SK-N-SH treated with all-trans-retinoic acid at 6 μM for 48 hours (cell line): ENCODE data around the gene RRBP1.

Experiments
- ATAC-seq: fragments of 200-7000 bp; cut with Tn5 transposase; 3 replicates; pipeline ENCODE4 v1.9.1; 2020; ENCODE audit warnings: mild to moderate bottlenecking, moderate library complexity
- BACH2 ChIP-seq: fragments of 250-450 bp; sonication (Bioruptor Pico); IDR thresholded peaks from 2 replicates; pipeline ENCODE4 v1.9.0; 2021; ENCODE audit warnings: mild to moderate bottlenecking, borderline replicate concordance
- CSDC2 ChIP-seq: fragments of 250-450 bp; sonication (Bioruptor Pico); IDR thresholded peaks from 2 replicates; pipeline ENCODE4 v1.5.0; 2020; ENCODE audit warnings: mild to moderate bottlenecking, moderate library complexity
- GLIS3 ChIP-seq: fragments of 250-450 bp; sonication (Bioruptor Pico); IDR thresholded peaks from 2 replicates; pipeline ENCODE4 v1.5.0; 2020; ENCODE audit warnings: mild to moderate bottlenecking, moderate library complexity
- ISL1 ChIP-seq: fragments of 250-450 bp; sonication (Bioruptor Pico); IDR thresholded peaks from 2 replicates; pipeline ENCODE4 v2.1.2; 2022; ENCODE audit warnings: mild to moderate bottlenecking, moderate library complexity
- PPARA ChIP-seq: fragments of 250-450 bp; sonication (Bioruptor Pico); IDR thresholded peaks from 2 replicates; pipeline ENCODE4 v1.5.0; 2020; ENCODE audit warnings: mild to moderate bottlenecking, borderline replicate concordance
- RARB ChIP-seq: fragments of 250-450 bp; sonication (Bioruptor Pico); IDR thresholded peaks from 2 replicates; pipeline ENCODE4 v1.8.0; 2021; ENCODE audit warnings: mild to moderate bottlenecking, moderate library complexity
- SNAI2 ChIP-seq: fragments of 250-450 bp; sonication (Bioruptor Pico); IDR thresholded peaks from 2 replicates; pipeline ENCODE4 v1.5.0; 2020; ENCODE audit warnings: mild to moderate bottlenecking, moderate library complexity
- TCF4 ChIP-seq: fragments of 250-450 bp; sonication (Bioruptor Pico); IDR thresholded peaks from 2 replicates; pipeline ENCODE4 v1.8.0; 2021; ENCODE audit warnings: mild to moderate bottlenecking, moderate library complexity, borderline replicate concordance
- TOX ChIP-seq: fragments of 250-450 bp; sonication (Bioruptor Pico); IDR thresholded peaks from 2 replicates; pipeline ENCODE4 v1.8.0; 2021; ENCODE audit warnings: mild to moderate bottlenecking, moderate library complexity, borderline replicate concordance
- ZC3H10 ChIP-seq: fragments of 250-450 bp; sonication (Bioruptor Pico); IDR thresholded peaks from 2 replicates; pipeline ENCODE4 v1.5.1; 2021; ENCODE audit warnings: mild to moderate bottlenecking, moderate library complexity
- ZFP3 ChIP-seq: fragments of 250-450 bp; sonication (Bioruptor Pico); IDR thresholded peaks from 2 replicates; pipeline ENCODE4 v1.5.0; 2020; ENCODE audit warnings: mild to moderate bottlenecking, moderate library complexity
- ZFP30 ChIP-seq: fragments of 450-650 bp; formaldehyde crosslinking; IDR thresholded peaks from 2 replicates; pipeline ENCODE4 v1.5.0; 2022; ENCODE audit warnings: mild to moderate bottlenecking, moderate library complexity
- ZNF565 ChIP-seq: fragments of 450-650 bp; formaldehyde crosslinking; conservative IDR thresholded peaks from 2 replicates; pipeline ENCODE4 v1.5.0; 2020; ENCODE audit warnings: low read depth, mild to moderate bottlenecking, moderate library complexity
- ZNF70 ChIP-seq: fragments of 450-650 bp; formaldehyde crosslinking; IDR thresholded peaks from 2 replicates; pipeline ENCODE4 v1.5.0; 2020; ENCODE audit warnings: mild to moderate bottlenecking, moderate library complexity
- ZNF8 ChIP-seq: fragments of 450-650 bp; formaldehyde crosslinking; IDR thresholded peaks from 2 replicates; pipeline ENCODE4 v1.5.0; 2020; ENCODE audit warnings: mild to moderate bottlenecking, moderate library complexity
- TF ChIP-seq, protein P1 (sequence below): fragments of 250-450 bp; sonication (Bioruptor Pico); IDR thresholded peaks from 2 replicates; pipeline ENCODE4 v1.8.0; 2020; ENCODE audit warnings: mild to moderate bottlenecking, moderate library complexity, borderline replicate concordance
- TF ChIP-seq, protein P2 (sequence below): fragments of 250-450 bp; sonication (Bioruptor Pico); IDR thresholded peaks from 2 replicates; pipeline ENCODE4 v1.8.0; 2021; ENCODE audit warnings: low read depth, mild to moderate bottlenecking, moderate library complexity, borderline replicate concordance
- TF ChIP-seq, protein P3 (sequence below): fragments of 250-450 bp; sonication (Bioruptor Pico); IDR thresholded peaks from 2 replicates; pipeline ENCODE4 v1.5.0; 2020; ENCODE audit warnings: mild to moderate bottlenecking, moderate library complexity
- TF ChIP-seq, protein P4 (sequence below): fragments of 250-450 bp; sonication (Bioruptor Pico); IDR thresholded peaks from 2 replicates; pipeline ENCODE4 v1.5.1; 2021; ENCODE audit warnings: mild to moderate bottlenecking, moderate library complexity

RRBP1 gene

DNA sequence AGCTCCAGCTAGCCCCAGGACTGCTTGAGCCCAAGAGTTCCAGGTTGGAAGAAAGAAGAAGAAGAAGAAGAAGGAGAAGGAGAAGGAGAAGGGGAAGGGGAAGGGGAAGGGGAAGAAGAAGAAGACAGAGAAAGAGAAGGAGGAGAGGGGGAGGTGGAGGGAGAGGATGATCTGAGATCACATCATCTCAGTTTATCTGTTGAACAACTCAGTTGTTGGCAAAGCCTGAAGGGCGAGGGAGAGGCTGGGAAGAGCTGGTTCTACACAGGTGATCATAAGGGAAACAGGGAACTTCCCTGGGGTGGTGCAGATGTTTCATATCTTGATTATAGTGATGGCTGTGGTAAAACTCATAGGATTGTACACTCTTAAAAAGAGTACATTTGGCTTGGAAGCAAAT lies 3.1 kb upstream of the RRBP1 start:
- TF ChIP-seq RARB (CRISPR knock-in tag) (no peak), SNAI2 (no peak), ZFP3 (CRISPR knock-in tag) (no peak), ISL1 (CRISPR knock-in tag) (no peak), ZNF70 (CRISPR knock-in tag) (no peak), ZC3H10 (CRISPR knock-in tag) (no peak), TOX (CRISPR knock-in tag) (no peak), BACH2 (no peak), TCF4 (CRISPR knock-in tag) (no peak), GLIS3 (no peak), ZFP30 (CRISPR knock-in tag) (no peak), ZNF565 (no peak), PPARA (CRISPR knock-in tag) (no peak), CSDC2 (CRISPR knock-in tag) (no peak)
- TF ChIP-seq, protein P1, sequence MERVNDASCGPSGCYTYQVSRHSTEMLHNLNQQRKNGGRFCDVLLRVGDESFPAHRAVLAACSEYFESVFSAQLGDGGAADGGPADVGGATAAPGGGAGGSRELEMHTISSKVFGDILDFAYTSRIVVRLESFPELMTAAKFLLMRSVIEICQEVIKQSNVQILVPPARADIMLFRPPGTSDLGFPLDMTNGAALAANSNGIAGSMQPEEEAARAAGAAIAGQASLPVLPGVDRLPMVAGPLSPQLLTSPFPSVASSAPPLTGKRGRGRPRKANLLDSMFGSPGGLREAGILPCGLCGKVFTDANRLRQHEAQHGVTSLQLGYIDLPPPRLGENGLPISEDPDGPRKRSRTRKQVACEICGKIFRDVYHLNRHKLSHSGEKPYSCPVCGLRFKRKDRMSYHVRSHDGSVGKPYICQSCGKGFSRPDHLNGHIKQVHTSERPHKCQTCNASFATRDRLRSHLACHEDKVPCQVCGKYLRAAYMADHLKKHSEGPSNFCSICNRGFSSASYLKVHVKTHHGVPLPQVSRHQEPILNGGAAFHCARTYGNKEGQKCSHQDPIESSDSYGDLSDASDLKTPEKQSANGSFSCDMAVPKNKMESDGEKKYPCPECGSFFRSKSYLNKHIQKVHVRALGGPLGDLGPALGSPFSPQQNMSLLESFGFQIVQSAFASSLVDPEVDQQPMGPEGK (CRISPR knock-in tag) = no peak
- TF ChIP-seq, protein P2, sequence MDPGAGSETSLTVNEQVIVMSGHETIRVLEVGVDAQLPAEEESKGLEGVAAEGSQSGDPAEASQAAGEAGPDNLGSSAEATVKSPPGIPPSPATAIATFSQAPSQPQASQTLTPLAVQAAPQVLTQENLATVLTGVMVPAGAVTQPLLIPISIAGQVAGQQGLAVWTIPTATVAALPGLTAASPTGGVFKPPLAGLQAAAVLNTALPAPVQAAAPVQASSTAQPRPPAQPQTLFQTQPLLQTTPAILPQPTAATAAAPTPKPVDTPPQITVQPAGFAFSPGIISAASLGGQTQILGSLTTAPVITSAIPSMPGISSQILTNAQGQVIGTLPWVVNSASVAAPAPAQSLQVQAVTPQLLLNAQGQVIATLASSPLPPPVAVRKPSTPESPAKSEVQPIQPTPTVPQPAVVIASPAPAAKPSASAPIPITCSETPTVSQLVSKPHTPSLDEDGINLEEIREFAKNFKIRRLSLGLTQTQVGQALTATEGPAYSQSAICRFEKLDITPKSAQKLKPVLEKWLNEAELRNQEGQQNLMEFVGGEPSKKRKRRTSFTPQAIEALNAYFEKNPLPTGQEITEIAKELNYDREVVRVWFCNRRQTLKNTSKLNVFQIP (CRISPR knock-in tag) = no peak
- TF ChIP-seq, protein P3, sequence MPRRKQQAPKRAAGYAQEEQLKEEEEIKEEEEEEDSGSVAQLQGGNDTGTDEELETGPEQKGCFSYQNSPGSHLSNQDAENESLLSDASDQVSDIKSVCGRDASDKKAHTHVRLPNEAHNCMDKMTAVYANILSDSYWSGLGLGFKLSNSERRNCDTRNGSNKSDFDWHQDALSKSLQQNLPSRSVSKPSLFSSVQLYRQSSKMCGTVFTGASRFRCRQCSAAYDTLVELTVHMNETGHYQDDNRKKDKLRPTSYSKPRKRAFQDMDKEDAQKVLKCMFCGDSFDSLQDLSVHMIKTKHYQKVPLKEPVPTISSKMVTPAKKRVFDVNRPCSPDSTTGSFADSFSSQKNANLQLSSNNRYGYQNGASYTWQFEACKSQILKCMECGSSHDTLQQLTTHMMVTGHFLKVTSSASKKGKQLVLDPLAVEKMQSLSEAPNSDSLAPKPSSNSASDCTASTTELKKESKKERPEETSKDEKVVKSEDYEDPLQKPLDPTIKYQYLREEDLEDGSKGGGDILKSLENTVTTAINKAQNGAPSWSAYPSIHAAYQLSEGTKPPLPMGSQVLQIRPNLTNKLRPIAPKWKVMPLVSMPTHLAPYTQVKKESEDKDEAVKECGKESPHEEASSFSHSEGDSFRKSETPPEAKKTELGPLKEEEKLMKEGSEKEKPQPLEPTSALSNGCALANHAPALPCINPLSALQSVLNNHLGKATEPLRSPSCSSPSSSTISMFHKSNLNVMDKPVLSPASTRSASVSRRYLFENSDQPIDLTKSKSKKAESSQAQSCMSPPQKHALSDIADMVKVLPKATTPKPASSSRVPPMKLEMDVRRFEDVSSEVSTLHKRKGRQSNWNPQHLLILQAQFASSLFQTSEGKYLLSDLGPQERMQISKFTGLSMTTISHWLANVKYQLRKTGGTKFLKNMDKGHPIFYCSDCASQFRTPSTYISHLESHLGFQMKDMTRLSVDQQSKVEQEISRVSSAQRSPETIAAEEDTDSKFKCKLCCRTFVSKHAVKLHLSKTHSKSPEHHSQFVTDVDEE = no peak
- TF ChIP-seq, protein P4, sequence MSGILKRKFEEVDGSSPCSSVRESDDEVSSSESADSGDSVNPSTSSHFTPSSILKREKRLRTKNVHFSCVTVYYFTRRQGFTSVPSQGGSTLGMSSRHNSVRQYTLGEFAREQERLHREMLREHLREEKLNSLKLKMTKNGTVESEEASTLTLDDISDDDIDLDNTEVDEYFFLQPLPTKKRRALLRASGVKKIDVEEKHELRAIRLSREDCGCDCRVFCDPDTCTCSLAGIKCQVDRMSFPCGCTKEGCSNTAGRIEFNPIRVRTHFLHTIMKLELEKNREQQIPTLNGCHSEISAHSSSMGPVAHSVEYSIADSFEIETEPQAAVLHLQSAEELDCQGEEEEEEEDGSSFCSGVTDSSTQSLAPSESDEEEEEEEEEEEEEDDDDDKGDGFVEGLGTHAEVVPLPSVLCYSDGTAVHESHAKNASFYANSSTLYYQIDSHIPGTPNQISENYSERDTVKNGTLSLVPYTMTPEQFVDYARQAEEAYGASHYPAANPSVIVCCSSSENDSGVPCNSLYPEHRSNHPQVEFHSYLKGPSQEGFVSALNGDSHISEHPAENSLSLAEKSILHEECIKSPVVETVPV (CRISPR knock-in tag) = no peak

DNA sequence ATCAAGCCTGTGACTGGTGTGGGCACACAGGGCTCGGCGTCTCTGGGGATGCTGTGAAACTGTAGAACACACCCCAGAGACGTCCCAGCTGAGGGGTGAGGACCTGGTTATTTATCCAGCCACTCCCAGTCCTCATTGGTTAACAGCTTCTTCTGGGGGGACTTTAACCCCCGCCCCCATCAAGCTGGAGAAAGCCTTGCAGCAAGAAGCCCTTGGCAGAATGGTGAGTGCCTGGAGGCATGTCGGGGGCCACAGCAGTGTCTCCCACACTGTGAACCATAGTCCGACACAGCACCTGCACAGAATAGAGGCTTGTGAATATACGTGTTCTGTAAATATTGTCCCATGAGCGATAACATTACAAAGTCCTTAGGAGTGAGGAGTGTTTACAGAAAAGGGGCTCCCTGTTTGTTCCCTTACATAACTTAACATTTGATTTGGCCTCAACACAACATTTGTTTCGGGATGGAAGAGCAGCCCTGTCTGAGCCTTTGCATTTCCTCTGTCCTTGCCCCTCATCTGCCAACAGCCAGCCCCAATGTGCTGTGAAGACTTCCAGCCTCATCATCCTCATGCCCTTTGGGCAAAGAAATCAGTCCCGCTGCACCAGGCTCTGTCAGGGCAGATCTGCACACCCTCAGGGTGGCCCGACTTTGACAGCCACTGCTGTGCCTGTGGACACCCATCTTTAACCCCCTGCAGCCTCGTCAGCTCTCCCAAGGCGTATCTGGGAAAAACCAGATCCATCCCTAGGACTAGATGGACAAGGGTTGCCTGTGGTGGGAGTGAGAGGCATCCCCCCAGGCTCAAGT lies 2.2 kb upstream of the RRBP1 start:
- ATAC-seq = no peak
- TF ChIP-seq PPARA (CRISPR knock-in tag) (no peak), RARB (CRISPR knock-in tag) (no peak), BACH2 (no peak), ISL1 (CRISPR knock-in tag) (no peak), GLIS3 (no peak)

More for the DNA sequence above, 3.1 kb upstream of the RRBP1 start:
- no peak for ATAC-seq

DNA sequence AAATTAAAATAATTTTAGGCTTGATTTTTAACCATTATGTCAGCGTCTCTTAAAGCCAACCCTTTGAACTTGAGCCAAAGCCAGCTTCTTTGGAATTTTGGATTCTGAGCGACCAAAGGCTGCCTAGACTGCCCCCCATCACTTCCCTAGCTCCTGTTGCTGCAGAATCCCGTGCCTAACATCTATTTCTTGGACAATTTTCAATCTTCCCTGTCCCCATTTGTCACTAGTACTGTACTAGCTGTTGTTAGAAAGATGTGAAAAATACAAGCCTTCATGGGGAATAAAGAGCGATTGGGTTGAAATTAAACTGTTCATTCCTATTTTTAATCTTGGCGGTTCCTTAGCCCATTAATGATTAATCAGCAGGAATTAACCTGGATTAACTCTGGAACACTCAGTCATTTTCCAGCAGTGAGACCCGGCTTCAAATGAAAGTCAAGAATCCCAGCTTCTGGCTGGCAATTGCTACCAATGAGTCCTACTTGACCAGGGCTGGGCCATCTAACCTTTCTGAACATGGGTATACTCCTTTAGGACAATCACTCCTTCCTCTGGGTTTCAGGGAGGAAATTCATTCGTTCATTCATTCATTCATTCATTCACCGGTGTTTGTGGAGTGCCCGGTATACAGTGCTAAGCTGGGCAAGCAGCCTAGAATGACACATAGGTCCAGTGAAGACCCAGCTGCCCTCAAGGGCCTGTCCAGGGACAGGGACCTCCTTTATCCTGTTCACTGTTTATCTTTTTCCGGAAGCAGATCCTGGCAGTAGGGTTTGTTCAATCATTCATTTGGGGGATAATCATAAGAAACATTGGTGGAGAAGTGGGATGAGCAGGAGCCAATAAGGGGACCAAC lies 1.4 kb upstream of the RRBP1 start:
- TF ChIP-seq GLIS3 = no peak
- no peak for TF ChIP-seq ZNF565
- TF ChIP-seq ZNF70 (CRISPR knock-in tag) = no peak
- no peak for TF ChIP-seq ISL1 (CRISPR knock-in tag)
- no peak for TF ChIP-seq ZFP3 (CRISPR knock-in tag)
- TF ChIP-seq SNAI2 = no peak
- no peak for ATAC-seq

DNA sequence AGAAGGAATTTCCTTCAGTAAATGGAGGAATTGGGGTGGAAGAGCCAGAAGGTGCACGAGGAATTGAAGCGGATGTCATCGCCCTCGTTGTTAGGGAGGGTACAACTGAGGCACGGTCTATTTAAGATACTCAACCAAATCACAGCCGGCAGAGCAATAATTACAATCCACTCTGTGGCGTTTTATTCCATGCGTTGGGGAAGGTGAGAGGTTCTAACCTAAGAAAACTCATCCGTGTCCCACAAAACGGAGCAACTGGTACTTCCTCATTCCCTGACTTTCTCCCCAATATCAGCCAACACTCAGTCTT lies 802 bp upstream of the RRBP1 start:
- no peak for ATAC-seq
- no peak for TF ChIP-seq ZNF8
- TF ChIP-seq, protein P4 (CRISPR knock-in tag) = no peak
- TF ChIP-seq PPARA (CRISPR knock-in tag) = no peak
- TF ChIP-seq, protein P3 = no peak
- no peak for TF ChIP-seq TOX (CRISPR knock-in tag)
- TF ChIP-seq, protein P1 (CRISPR knock-in tag) = no peak
- no peak for TF ChIP-seq ZC3H10 (CRISPR knock-in tag)
- no peak for TF ChIP-seq ZNF70 (CRISPR knock-in tag)
